HG03108 (cell line): Measurements from ENCODE around the gene DGKD.

Source experiments
- ATAC-seq: cut with Tn5 transposase; IDR thresholded peaks from one replicate; pipeline ENCODE4 v1.9.1; 2021; ENCODE audit warnings: moderate library complexity; ENCODE audit not compliant: unreplicated experiment

DGKD gene

DNA sequence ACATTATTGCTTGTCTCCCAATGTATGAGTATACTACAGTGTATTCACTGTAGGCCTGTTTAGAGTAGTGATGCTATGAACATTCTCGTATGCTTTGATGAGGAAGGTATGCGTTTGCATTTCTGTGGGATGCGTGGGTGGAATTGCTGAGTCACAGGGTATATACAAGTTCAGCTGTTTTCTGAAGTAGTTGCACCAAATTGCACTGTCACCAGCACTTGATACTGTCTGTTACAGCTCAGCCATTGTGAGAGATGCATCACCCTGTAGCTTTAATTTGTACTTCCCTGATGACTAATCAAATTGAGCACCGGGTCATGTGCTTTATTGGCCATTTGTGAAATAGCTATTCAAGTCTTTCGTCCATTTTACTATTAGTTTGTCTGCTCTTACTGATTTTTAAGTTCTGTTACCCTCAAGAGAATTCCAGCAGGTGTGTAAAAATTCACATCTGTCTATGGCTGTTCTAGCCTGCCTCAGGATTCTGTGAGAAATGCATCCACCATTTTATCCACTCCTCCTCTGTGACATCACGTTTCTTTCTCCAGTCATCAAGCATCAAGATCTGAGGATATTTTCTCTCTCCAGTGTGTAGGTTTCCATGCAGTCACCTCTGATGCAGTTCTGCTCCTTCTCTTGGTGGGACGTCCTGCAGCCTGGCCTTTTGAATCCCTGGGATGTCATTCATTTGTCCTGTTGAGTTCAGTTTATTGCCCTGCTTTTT lies 72.5 kb downstream of the DGKD start:
- ATAC-seq, result no peak

DNA sequence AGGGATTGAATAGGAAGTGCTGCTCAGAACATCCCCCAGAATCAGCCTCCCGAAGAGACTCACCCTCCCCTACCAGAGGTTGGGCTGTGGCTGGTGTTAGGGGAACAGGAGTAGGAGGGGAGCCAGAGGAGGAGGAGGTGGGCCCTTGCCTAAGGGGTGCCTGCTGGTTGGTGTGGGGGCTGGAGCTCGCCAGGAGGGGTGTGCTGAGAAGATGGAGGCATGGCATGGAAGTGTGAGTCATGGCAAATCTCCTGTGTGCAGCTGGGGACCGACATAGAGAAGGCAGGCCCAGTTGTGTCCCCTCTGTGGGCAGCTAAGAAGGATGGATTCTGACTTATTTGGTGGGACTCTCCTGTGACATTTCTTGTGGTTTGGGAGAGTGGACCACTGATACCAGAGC lies 73.7 kb downstream of the DGKD start:
- no peak for ATAC-seq

GRCh38 chr2:233428438-233428837 lies 74.1 kb downstream of the DGKD start:
- no peak for ATAC-seq

DNA sequence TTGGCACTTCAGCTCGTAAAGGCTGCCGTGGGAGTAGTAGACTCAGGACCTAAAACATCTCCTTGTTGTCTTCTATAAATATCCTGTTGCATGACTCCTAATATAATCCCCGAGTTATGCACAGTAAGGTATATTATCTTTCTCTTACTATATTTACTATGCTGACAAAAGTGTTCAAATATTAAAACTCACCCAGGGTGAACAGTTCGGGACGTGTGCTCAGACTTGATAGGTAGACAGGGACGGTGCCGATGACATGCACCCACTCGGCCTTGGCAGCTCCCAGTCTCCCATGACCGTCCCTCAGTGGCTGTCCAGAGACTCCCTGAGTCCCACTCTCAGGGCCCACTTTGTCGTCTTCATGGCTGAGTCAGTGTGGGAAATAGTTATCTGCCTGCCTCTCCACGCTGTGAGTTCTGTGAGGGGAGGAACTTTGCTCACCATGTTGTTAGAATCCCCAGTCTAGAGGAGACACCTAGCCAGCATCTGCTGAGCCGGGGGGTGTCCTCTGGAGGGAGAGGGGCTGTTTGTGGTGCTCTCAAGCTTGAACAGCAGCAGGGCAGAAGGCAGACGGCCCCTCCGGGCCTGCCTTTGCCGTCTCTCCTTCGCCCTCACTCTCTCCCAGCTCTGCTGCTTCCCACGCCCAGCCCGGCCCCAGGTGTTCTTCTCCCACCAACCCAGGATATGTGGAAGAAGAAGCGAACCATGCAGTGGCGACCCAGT lies 75.0 kb downstream of the DGKD start:
- ATAC-seq, result no peak

- ATAC-seq, result no peak
Measured at GRCh38 chr2:233430081-233430480, 75.8 kb downstream of the DGKD start.

- no peak for ATAC-seq
Measured at GRCh38 chr2:233430651-233431050, 76.4 kb downstream of the DGKD start.

DNA sequence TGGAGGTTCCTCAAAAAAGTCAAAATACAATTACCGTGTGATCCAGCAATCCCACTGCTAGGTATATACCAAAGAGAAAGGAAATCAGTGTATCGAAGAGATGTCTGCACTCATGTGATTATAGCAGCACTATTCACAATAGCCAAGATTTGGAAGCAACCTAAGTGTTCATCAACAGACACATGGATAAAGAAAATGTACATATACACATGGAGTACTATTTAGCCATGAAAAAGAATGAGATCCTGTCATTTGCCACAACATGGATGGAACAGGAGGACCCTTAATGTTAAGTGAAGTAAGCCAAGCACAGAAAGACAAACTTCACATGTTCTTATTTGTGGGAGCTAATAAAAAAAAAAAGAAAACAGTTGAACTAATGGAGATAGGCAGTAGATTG lies 78.7 kb downstream of the DGKD start:
- no peak for ATAC-seq

GRCh38 chr2:233433794-233434193 lies 79.5 kb downstream of the DGKD start:
- ATAC-seq, result no peak

DNA sequence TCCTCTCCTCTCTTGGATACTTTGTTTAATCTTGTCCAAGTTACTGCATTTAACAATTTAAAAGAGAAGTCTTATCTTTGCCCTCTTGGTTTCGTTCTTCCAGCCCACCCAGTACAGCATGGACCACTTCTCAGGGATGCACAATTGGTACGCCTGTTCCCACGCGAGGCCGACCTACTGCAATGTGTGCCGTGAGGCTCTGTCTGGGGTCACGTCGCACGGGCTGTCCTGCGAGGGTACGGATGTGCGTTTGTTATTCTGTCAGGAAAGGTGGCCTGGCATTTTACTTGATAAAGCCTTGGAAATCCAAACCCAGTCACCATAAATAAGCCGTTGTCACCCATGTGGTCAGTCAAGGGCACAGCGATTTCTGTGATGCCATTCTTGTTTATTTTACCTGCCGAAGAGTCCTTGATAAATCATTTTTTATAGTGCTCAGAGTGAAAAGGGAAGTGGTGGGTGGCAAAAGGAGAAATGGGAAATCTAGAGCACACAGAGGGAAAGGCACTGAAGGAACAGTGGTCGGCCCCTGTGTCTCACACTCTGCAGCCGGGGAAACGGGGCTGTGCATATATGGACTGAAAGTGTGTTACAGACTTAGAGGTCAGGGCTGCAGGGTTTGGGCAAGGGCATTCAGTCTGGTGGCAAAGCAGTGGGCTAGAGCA lies 80.5 kb downstream of the DGKD start:
- no peak for ATAC-seq

DNA sequence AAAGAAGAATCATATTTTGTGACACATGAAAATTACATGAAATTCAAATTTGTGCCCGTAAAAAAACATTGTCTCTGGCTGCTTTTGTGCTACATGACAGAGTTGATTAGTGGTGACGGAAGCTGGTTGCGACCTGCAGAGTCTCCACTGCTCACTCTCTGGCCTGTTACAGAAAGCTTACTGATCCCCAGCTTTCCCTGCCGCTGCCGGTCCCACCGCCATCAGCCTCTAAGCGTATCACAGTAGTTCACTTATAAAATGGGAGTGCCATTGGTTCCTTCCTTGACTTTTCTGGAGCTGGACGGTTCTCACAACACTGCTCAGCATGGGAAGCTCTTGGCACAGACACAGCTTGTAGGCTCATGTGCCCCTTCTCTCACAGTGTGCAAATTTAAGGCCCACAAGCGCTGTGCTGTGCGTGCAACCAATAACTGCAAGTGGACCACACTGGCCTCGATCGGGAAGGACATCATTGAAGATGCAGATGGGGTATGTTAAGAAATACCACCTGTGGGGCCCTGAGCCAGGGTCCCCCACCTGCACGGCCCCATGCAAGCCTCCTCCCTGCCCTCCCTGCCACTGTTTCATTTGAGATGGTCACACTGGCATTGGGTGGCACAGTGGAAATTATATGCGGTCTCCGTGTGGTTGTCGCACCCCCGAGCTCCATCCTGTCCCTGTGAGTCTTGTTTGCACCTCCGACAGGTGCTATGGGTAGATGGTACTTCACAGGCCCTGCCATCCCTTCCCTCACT lies 81.3 kb downstream of the DGKD start:
- ATAC-seq, result no peak

- no peak for ATAC-seq
Measured at GRCh38 chr2:233436191-233436581, 81.9 kb downstream of the DGKD start.

DNA sequence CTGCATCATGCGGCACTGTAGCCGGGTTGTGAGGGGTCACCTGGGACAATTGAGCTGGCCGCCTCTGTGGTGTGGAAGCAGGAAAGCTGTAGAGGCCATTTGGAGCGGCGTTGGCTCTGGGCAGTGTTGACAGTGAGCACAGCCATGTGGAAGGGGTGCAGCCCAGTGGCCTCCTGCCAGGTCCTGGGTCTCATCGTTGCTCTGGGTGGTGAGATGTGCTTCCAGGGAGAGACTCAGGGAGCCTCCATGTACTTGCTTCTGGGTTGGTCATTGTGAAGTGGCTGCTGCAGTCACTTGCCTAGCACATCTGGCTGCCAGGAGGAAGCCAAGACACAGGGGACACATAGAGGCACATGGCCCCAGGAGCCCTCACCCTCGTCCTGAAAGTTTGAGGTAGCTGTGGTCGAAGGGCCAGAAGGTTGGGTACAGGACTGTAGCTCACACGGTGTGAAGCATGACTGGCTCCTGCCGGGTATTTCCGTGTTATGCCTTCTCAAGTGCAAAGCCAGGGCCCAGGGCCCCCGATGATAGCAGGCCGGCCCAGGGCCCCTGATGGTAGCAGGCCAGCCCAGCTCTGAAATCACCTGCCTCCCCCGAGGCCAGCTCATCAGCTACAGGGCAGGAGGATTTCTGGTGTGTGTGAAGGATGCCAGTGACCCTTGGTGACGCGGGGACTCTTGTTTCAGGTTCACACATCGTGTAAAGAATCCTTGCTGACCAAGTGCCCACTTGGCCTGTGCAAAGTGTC lies 82.6 kb downstream of the DGKD start:
- ATAC-seq, result no peak

GRCh38 chr2:233437439-233437955 lies 83.2 kb downstream of the DGKD start:
- no peak for ATAC-seq

- no peak for ATAC-seq
Measured at GRCh38 chr2:233438573-233439147, 84.4 kb downstream of the DGKD start.

GRCh38 chr2:233439191-233439590 lies 84.9 kb downstream of the DGKD start:
- ATAC-seq, result no peak

DNA sequence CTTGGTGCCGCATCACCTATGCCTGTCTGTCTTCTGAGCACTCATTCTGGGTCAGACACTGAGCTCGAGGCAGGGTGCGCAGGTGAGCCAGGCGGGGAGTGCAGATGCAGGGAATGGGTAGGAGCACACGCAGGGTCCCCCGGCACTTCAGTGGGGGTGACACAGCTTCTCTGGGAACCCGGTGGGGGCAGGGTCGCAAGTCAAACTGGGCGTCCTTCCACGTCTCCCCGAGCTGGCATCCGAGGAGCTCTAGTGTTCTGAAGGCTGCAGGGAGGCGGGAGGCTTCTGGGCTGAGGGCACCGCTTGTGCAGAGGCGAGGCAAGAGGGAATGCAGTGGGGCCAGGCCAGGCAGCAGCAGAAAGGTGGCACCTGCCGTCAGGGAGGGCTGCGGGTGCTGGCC lies 86.0 kb downstream of the DGKD start:
- no peak for ATAC-seq

GRCh38 chr2:233440714-233441113 lies 86.4 kb downstream of the DGKD start:
- no peak for ATAC-seq

DNA sequence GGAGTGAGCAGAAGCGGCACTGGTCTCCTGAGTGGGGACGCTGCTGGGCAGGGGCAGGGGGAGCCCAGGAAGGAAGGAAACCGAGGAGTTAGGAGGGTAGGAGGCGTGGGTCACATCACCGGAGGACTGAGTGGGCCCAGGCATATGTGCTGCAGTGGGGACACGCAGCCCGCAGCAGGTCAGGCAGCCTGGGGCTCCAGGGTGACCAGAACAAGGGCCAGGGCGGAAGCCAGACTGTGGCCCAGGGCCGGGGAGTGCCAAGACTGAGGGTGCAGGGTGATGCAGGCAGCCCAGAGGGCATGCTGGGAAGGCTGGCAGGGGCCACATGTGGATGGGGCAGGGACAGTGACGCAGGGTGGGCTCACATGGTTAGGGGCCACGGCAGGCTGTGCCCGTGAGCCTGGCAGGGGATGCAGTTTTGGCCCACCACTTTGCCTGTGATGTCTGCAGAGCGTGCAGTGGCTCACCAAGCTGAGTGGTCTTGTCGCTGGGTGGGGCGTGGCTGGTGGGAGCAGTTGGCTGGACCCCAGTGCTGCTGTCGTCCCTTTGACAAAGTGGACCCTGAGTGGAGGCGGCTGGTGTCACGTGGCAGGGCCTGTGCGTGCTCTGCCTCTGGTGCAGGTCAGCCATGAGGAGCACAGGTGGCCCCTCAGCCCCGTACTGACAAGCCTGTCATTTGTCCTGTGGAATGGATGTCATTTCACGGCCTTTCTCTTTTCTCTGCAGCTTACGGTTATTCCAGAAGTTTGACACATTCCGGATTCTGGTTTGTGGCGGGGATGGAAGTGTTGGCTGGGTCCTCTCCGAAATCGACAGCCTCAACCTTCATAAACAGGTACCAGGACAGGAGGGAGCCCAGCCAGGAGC lies 87.1 kb downstream of the DGKD start:
- no peak for ATAC-seq

GRCh38 chr2:233442028-233442310 lies 87.7 kb downstream of the DGKD start:
- ATAC-seq, result no peak
